ENCODE results near the gene ACOT6.
"Not testable (repeated sequence)": the region's sequence is repeated elsewhere in the genome, so short reads cannot be mapped to it uniquely, and the experiment has no call there.

Gene ACOT6

DNA sequence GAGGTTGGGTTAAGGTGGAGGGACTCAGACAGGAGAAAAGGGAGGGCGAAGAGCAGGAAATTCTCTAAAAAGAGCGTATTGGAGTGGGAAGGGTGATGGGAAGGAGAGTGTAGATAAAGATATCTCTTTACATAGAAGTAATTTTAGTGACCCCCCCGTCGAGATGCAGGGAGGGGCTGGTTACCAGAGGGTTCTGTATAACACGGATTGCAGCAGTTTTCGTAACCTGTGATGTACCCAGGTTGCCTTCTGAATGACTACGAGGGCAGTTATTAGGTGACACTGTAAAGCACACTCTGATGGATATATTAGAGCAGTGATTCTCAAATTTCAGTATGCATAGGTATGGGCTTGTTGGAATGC, 32.9 kb downstream of the ACOT6 start:
- Histone ChIP-seq H3K4me1 (peaks cover 17% of the 10 kb centered on the region), H3K27ac (peak overlapping the region; percentile 79), H3K4me2 (peak overlapping the region; percentile 92)

DNA sequence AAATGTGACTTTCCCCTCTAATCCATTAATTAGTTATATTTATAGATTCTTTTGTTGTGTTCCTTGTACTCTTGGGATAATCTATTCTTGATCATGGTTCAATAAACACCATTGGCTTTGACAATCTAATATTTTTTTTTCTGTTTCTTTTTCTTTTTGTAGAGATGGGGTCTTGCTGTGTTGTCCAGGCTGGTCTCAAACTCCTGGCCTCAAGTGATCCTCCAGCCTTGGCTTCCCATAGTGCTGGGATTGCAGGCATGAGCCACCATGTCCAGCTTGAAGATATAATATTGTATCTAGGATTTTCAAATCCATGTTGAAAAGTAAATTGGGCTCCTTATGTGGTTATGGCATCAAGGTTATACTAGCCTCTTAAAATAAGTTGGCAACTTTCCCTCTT, 38.7 kb downstream of the ACOT6 start:
- no peak overlapping the region for H3K4me3 ChIP-seq
- H3K36me3 ChIP-seq, result peaks cover 14% of the 10 kb centered on the region
- no peaks in the 10 kb centered on the region for H3K9me3 ChIP-seq
- TF ChIP-seq Cebpa-rat (IDR thresholded peaks at IDR 0.05), result no peak
- no peak overlapping the region for H3K9ac ChIP-seq
- no peaks in the 10 kb centered on the region for H3K27me3 ChIP-seq
- no peak overlapping the region for H3K4me2 ChIP-seq
- H4K20me1 ChIP-seq, result no peaks in the 10 kb centered on the region
- H3K4me1 ChIP-seq, result no peaks in the 10 kb centered on the region; the same call in 1 of the 2 replicates
- no peak overlapping the region for H3K27ac ChIP-seq

More for the DNA sequence above, 32.9 kb downstream of the ACOT6 start:
- H3K4me3 ChIP-seq, result peak overlapping the region; percentile 87
- H3K27me3 ChIP-seq, result no peaks in the 10 kb centered on the region
- no peaks in the 10 kb centered on the region for H3K36me3 ChIP-seq
- no peaks in the 10 kb centered on the region for H4K20me1 ChIP-seq
- H3K9ac ChIP-seq, result peak overlapping the region; percentile 80
- no peak for TF ChIP-seq Cebpa-rat (IDR thresholded peaks at IDR 0.05)
- no peaks in the 10 kb centered on the region for H3K9me3 ChIP-seq

DNA sequence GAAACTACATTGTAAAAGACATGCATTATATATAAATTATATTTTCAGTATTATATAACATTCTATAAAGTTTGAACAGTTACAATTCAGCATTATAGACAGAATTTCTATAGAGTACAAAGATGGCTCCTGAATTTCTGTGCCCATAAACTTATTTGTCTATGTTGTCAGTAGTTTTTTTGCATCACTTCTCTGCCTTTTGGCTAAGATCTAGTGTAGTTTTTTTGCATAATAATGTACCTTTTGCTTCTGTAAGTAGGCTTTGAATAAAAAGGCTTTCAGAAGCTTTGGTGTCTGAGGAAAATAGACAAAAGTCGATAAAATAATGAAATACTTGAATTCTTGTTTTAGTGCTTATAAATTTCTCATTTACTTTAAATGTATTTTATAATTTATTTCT, 43.5 kb downstream of the ACOT6 start:
- Histone ChIP-seq H3K4me3 (no peak overlapping the region), H3K36me3 (peaks cover 35% of the 10 kb centered on the region), H3K9me3 (no peaks in the 10 kb centered on the region), H3K9ac (no peak overlapping the region), H3K4me1 (no peaks in the 10 kb centered on the region), H3K27me3 (no peaks in the 10 kb centered on the region), H3K27ac (no peak overlapping the region), H4K20me1 (no peaks in the 10 kb centered on the region), H3K4me2 (no peak overlapping the region)
- TF ChIP-seq Cebpa-rat (IDR thresholded peaks at IDR 0.05), result no peak

DNA sequence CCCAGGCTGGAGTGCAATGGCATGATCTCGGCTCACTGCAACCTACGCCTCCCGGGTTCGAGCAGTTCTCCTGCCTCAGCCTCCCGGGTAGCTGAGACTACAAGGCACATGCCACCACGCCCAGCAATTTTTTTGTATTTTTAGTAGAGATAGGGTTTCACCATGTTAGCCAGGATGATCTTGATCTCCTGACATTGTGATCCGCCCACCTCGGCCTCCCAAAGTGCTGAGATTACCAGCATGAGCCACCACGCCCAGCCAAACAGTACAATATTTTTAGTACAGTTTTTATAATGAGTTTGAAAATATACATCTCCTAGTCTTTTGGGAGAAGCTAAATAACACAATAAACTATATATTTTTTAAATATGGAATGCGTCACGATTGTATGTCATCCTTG, 46.9 kb downstream of the ACOT6 start:
- H4K20me1 ChIP-seq, H3K27ac ChIP-seq, H3K4me1 ChIP-seq, H3K4me2 ChIP-seq, H3K9ac ChIP-seq, H3K4me3 ChIP-seq, H3K9me3 ChIP-seq, H3K27me3 ChIP-seq: not testable (repeated sequence)
- H3K36me3 ChIP-seq, result peaks cover 35% of the 10 kb centered on the region; the same call in 1 of the 2 replicates

DNA sequence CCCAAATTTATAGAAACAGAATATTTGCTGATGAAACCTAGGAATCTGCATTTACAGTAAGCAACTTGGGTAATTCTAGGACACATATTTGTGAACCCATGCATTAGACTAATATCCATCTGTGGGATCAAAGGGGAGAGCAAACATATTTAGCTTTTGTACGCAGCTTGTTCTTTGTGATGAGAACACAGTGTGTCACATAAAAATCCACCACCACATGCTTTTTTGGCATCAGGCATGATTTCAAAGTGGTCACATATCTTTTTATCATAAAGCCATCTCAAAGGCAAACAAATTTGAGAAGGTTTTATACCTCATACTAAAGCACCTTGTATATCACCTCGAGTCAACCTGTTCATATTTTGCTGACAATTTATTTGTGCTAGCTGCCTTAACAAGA, 48.2 kb downstream of the ACOT6 start:
- Histone ChIP-seq H3K4me1 (no peaks in the 10 kb centered on the region), H3K9me3 (no peaks in the 10 kb centered on the region), H3K36me3 (peaks cover 35% of the 10 kb centered on the region; the same call in 1 of the 2 replicates), H3K27me3 (no peaks in the 10 kb centered on the region), H3K4me3 (no peak overlapping the region), H3K4me2 (no peak overlapping the region), H3K27ac (no peak overlapping the region), H4K20me1 (no peaks in the 10 kb centered on the region), H3K9ac (no peak overlapping the region)
- TF ChIP-seq Cebpa-rat (IDR thresholded peaks at IDR 0.05), result no peak

DNA sequence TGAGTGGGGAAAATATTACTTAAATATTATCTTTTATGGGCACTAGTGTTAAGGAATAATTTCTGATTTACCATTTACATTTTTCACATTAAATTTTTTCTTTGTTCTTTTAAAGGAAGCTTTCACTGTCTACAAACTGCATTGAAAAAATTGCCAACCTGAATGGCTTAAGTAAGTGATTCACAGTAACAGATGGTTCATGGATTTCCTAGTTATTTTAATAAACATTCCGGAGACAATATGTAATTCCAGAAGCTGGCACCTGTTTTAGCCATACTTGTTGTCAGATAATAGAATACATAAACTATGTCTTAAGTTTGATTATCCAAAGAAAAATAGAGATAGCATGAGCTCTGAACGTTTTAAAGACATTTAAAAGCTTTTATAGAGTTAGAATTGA, 49.6 kb downstream of the ACOT6 start:
- H3K4me2 ChIP-seq, result no peak overlapping the region
- no peaks in the 10 kb centered on the region for H3K27me3 ChIP-seq
- no peak overlapping the region for H3K9ac ChIP-seq
- no peak overlapping the region for H3K4me3 ChIP-seq
- TF ChIP-seq Cebpa-rat (IDR thresholded peaks at IDR 0.05), result no peak
- H4K20me1 ChIP-seq, result no peaks in the 10 kb centered on the region
- H3K27ac ChIP-seq, result no peak overlapping the region
- H3K4me1 ChIP-seq, result no peaks in the 10 kb centered on the region
- H3K9me3 ChIP-seq, result no peaks in the 10 kb centered on the region
- H3K36me3 ChIP-seq, result peaks cover 35% of the 10 kb centered on the region; the same call in 1 of the 2 replicates

DNA sequence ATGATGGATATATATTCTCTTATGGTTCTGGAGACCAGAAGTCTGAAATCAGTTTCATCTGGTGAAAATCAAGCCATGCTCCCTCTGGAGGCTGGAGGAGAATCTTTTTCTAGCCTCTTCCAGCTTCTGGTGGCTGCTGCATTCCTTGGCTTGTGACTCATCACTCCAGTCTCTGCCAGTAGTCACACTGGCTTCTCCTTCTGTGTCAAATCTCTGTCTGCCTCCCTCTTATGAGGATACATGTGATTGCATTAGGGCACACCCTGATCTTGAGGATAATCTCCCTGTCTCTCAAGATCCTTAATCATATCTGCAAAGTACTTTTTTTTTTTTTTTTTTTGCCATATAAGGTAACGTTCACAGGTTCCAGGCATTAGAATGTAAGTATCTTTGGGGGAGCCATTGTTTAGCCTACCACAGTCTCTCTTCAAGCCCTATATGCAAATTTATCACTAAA, 50.2 kb downstream of the ACOT6 start:
- no peak for TF ChIP-seq Cebpa-rat (IDR thresholded peaks at IDR 0.05)
- peaks cover 30% of the 10 kb centered on the region; the same call in 1 of the 2 replicates for H3K36me3 ChIP-seq
- H3K4me3 ChIP-seq, result no peak overlapping the region
- no peaks in the 10 kb centered on the region for H3K27me3 ChIP-seq
- H3K4me1 ChIP-seq, result no peaks in the 10 kb centered on the region
- no peak overlapping the region for H3K27ac ChIP-seq
- no peak overlapping the region for H3K9ac ChIP-seq
- no peak overlapping the region for H3K4me2 ChIP-seq
- H3K9me3 ChIP-seq, result no peaks in the 10 kb centered on the region
- H4K20me1 ChIP-seq, result no peaks in the 10 kb centered on the region

DNA sequence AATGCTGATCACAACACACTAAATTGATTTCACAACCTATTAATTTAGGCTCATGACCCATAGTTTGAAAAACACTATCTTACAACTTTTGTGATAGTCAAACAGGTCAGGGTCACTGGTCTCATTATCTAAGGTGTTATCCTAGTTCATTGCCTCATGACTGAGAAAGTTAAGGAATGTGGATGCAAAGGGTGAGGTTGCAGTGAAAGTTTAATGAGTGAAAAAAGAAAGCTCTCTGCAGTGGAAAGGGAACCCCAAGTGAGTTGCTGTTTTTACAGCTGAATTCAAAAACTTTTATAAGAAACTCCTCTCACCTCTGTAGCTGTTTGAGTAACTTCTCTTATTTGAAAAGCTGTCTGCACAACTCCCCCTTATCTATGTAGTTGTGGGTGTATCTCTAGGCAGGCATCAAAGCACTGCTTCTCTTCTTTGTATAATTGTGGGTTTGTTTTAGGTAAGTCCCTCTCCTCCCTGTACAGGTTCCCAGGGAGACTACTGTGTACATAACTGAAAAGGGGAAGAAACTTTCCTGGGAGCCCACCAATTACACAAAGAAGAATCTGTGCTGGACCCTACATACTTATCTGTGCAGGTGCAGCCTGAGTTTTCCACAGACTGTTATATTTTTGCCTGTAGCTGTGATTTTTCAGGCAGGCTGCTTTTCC, 51.4 kb downstream of the ACOT6 start:
- Histone ChIP-seq H3K4me2 (no peak overlapping the region), H3K9me3 (no peaks in the 10 kb centered on the region), H3K4me3 (no peak overlapping the region)

DNA sequence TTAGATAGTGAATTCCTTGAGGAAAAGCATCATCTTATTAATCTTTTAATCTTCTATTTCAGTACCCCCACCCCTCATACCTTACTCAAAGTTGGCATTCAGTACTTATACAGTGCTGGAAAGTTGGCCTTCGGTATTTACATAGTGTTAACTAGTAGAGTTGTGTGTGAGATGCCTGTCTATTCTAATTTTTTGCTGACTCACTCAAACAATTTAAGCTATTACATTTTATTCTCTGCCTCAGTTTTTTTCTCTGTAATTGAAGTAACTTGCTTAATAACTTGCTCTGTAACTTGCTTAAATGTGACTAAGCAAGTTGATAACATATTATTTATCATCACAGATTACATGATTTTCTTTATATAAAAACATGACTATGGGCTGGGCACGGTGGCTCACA, 52.8 kb downstream of the ACOT6 start:
- Histone ChIP-seq H3K9me3 (no peaks in the 10 kb centered on the region), H3K4me3 (no peak overlapping the region), H4K20me1 (no peaks in the 10 kb centered on the region), H3K27me3 (no peaks in the 10 kb centered on the region), H3K27ac (no peak overlapping the region), H3K4me2 (no peak overlapping the region), H3K36me3 (peaks cover 16% of the 10 kb centered on the region; the same call in 1 of the 2 replicates), H3K4me1 (no peaks in the 10 kb centered on the region), H3K9ac (no peak overlapping the region)
- TF ChIP-seq Cebpa-rat (IDR thresholded peaks at IDR 0.05), result no peak

More for the DNA sequence above, 51.4 kb downstream of the ACOT6 start:
- no peak overlapping the region for H3K27ac ChIP-seq
- H4K20me1 ChIP-seq, result no peaks in the 10 kb centered on the region
- H3K4me1 ChIP-seq, result no peaks in the 10 kb centered on the region
- peaks cover 25% of the 10 kb centered on the region; the same call in 1 of the 2 replicates for H3K36me3 ChIP-seq
- no peak overlapping the region for H3K9ac ChIP-seq
- TF ChIP-seq Cebpa-rat (IDR thresholded peaks at IDR 0.05), result no peak
- no peaks in the 10 kb centered on the region for H3K27me3 ChIP-seq

DNA sequence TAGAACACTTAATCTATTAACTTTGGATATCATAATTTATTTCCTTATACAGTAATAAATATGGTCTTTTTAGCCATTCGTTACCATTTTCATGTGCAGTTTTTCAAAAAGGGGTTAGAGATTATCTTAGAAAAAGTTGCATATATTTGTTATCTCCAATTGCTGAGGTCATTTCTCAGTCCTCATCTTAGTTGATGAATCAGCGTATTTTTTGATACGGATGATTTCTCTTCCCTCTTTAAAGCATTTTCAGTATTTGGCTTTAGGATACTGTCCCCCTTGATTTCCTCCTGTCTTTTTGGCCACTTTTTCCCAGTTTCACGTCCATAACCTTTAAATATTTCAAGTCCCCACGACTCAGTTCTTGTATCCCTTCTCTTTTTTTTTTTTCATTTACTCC, 54.3 kb downstream of the ACOT6 start:
- H3K4me3 ChIP-seq, result no peak overlapping the region
- H3K4me1 ChIP-seq, result no peaks in the 10 kb centered on the region
- H4K20me1 ChIP-seq, result no peaks in the 10 kb centered on the region
- no peak for TF ChIP-seq Cebpa-rat (IDR thresholded peaks at IDR 0.05)
- H3K27ac ChIP-seq, result no peak overlapping the region
- H3K4me2 ChIP-seq, result no peak overlapping the region
- peaks cover 13% of the 10 kb centered on the region; the same call in 1 of the 2 replicates for H3K36me3 ChIP-seq
- no peaks in the 10 kb centered on the region for H3K27me3 ChIP-seq
- H3K9ac ChIP-seq, result no peak overlapping the region
- no peaks in the 10 kb centered on the region for H3K9me3 ChIP-seq
